ENCODE results near the gene CHRNB4. TPM values are rescaled to one million over a fixed set of nuclear protein-coding genes. Genes with fewer than 3 reads are reported as not detected.

Gene CHRNB4
- total and polyA plus RNA-seq, 2 donors (not counting 1 experiment from before 2014, with no cell fraction given), result not detected

DNA sequence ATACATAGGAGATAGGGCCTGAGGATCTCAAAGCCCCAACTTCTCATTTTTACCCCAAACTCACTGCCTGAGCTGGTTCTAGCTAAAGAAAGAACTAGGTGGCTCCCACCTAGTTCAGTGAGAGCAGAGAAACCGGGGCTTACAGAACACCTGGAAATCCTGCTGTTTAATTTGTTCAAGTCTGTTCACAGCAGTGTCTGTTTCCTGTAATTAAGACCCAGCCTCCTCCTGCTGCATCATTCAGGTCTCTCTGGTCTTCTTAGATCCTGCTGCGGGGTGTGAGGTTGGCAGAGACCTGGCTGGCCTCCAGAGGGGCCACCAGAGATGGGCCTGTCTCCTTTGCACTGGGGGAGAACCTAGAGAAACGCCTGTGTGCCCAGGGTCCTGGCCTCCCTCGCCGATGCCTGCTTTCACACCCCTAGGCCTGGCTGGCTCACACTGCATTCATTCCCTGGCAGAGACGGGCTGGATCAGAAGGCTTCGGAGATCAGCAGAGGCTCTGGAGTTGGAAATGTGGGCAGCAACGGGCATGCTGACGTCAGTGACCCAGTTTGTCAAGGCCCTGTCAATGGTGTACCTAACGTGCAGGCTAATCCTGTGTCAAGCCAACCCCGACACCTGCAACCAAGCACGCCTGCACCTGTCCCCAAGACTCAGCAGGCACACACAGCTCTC lies 15.3 kb downstream of the CHRNB4 start:
- POLR2A ChIA-PET, result no interaction called here
- no peaks in the 10 kb centered on the region for H3K4me1 Mint-ChIP-seq
- Histone ChIP-seq H4K20me1 (ENCODE audit: control insufficient read depth, insufficient read depth, low read length, poor library complexity, severe bottlenecking) (no peaks in the 10 kb centered on the region), H3K36me3 (replicated peaks in 1 of 2; ENCODE audit: control extremely low read depth in 1 of 2, control insufficient read depth in 1 of 2, extremely low read depth in 1 of 2, insufficient read depth in 2 of 2, low read length in 1 of 2) (no peaks in the 10 kb centered on the region), H3K79me2 (ENCODE audit: control insufficient read depth, insufficient read depth, low read length) (no peaks in the 10 kb centered on the region), H2AFZ (ENCODE audit: insufficient read depth, low read depth, low read length, poor library complexity, severe bottlenecking) (no peak overlapping the region), H3K4me2 (replicated peaks; ENCODE audit: low read depth, low read length, poor library complexity, severe bottlenecking) (no peak overlapping the region), H3K9me3 (ENCODE audit: control extremely low read depth in 1 of 3, control insufficient read depth in 2 of 3, insufficient read depth in 1 of 3, low read length in 2 of 3) (no peaks in the 10 kb centered on the region), H3K27me3 (replicated peaks in 1 of 4; ENCODE audit: control extremely low read depth in 1 of 4, control insufficient read depth in 3 of 4, insufficient read depth in 4 of 4, low read length in 3 of 4) (peaks cover 0 to 11% (median 1%) of the 10 kb centered on the region in 4 experiments), H3K4me3 (ENCODE audit: control extremely low read depth in 1 of 5, extremely low read depth in 1 of 5, insufficient read depth in 1 of 5, low read depth in 2 of 5, low read length in 4 of 5) (no peak overlapping the region), H3K4me1 (ENCODE audit: control insufficient read depth in 2 of 2, insufficient read depth in 2 of 2, low read length in 2 of 2) (no peaks in the 10 kb centered on the region), H3K27ac (ENCODE audit: low read length in 2 of 2) (no peak overlapping the region), H3K9ac (ENCODE audit: low read length) (no peak overlapping the region)
- TF ChIP-seq CTCF (IDR thresholded peaks at IDR 0.05) (no peak), EZH2 (IDR thresholded peaks at IDR 0.05; ENCODE audit: borderline replicate concordance, insufficient read depth, low read depth, low read length, poor library complexity, severe bottlenecking) (no peak)
- CTCF ChIA-PET, result no interaction called here
- H3K27me3 Mint-ChIP-seq, result peaks cover 41% of the 10 kb centered on the region
- no peak overlapping the region for H3K27ac Mint-ChIP-seq
- intact Hi-C loops (cut with micrococcal nuclease), result no loop called here
- no peak overlapping the region for H3K4me3 Mint-ChIP-seq
- ATAC-seq (ENCODE audit: low read depth) (no peak), DNase-seq (no peak)
- no peaks in the 10 kb centered on the region for H3K9me3 Mint-ChIP-seq (ENCODE audit: insufficient read depth)
- 56% methylated on average over 9 of the region's 12 CpGs for WGBS (ENCODE audit: insufficient coverage)
